HEK293 (cell line): ENCODE results near the gene AKTIP.

ENCODE experiments used
- EGR2 ChIP-seq: fragments of 450-650 bp; formaldehyde crosslinking; IDR thresholded peaks from 2 replicates; pipeline ENCODE4 v1.5.1; 2016; ENCODE audit warnings: low read depth, missing biosample characterization, missing genetic modification characterization
- HOXC10 ChIP-seq: sonication (generic); formaldehyde crosslinking; IDR thresholded peaks from 2 replicates; pipeline ENCODE4 v1.8.1; 2023; ENCODE audit warnings: mild to moderate bottlenecking, missing genetic modification reagents
- ZBTB21 ChIP-seq: fragments of 450-650 bp; formaldehyde crosslinking; IDR thresholded peaks from 2 replicates; pipeline ENCODE4 v1.5.1; 2017; ENCODE audit warnings: missing biosample characterization, missing genetic modification characterization
- ZNF19 ChIP-seq: fragments of 450-650 bp; formaldehyde crosslinking; IDR thresholded peaks from 2 replicates; pipeline ENCODE4; 2016; ENCODE audit warnings: missing biosample characterization, missing genetic modification characterization, low read depth
- ZNF341 ChIP-seq: fragments of 450-650 bp; formaldehyde crosslinking; IDR thresholded peaks from 2 replicates; pipeline ENCODE4; 2016; ENCODE audit warnings: low read depth, missing biosample characterization, missing genetic modification characterization
- ZNF473 ChIP-seq: fragments of 450-650 bp; formaldehyde crosslinking; IDR thresholded peaks from 2 replicates; pipeline ENCODE4 v1.5.1; 2017; ENCODE audit warnings: missing biosample characterization, missing genetic modification characterization
- ZNF501 ChIP-seq: fragments of 450-650 bp; formaldehyde crosslinking; IDR thresholded peaks from 2 replicates; pipeline ENCODE4 v1.5.1; 2016; ENCODE audit warnings: missing biosample characterization, missing genetic modification characterization
- ZNF549 ChIP-seq: fragments of 450-650 bp; IDR thresholded peaks from 2 replicates; pipeline ENCODE4 v1.5.1; 2018; ENCODE audit warnings: missing biosample characterization, missing genetic modification characterization, mild to moderate bottlenecking, inconsistent platforms, moderate library complexity
- ZNF768 ChIP-seq: fragments of 450-650 bp; formaldehyde crosslinking; IDR thresholded peaks from 2 replicates; pipeline ENCODE4 v1.5.1; 2018; ENCODE audit warnings: missing biosample characterization, mild to moderate bottlenecking, missing genetic modification characterization
- TF ChIP-seq, protein P1 (sequence below): fragments of 450-650 bp; formaldehyde crosslinking; IDR thresholded peaks from 2 replicates; pipeline ENCODE4 v1.5.1; 2016; ENCODE audit warnings: missing biosample characterization, missing genetic modification characterization
- TF ChIP-seq, protein P2 (sequence below): fragments of 450-650 bp; formaldehyde crosslinking; IDR thresholded peaks from 2 replicates; pipeline ENCODE4 v1.5.1; 2016; ENCODE audit warnings: missing biosample characterization, missing genetic modification characterization
- TF ChIP-seq, protein P3 (sequence below): fragments of 450-650 bp; formaldehyde crosslinking; conservative IDR thresholded peaks from 2 replicates; pipeline ENCODE4 v1.5.1; 2016; ENCODE audit warnings: low read depth, missing biosample characterization, missing genetic modification characterization
- TF ChIP-seq, protein P4 (sequence below): fragments of 450-650 bp; formaldehyde crosslinking; IDR thresholded peaks from 2 replicates; pipeline ENCODE4 v1.5.1; 2016; ENCODE audit warnings: missing biosample characterization, missing genetic modification characterization
- TF ChIP-seq, protein P5 (sequence below): fragments of 450-650 bp; formaldehyde crosslinking; IDR thresholded peaks from 2 replicates; pipeline ENCODE4 v1.5.1; 2016; ENCODE audit warnings: missing biosample characterization, missing genetic modification characterization
- TF ChIP-seq, protein P6 (sequence below): fragments of 450-650 bp; formaldehyde crosslinking; conservative IDR thresholded peaks from 2 replicates; pipeline ENCODE4 v1.5.1; 2016; ENCODE audit warnings: low read depth, missing biosample characterization, missing genetic modification characterization
- TF ChIP-seq, protein P7 (sequence below): fragments of 450-650 bp; formaldehyde crosslinking; IDR thresholded peaks from 2 replicates; pipeline ENCODE4 v1.5.1; 2016; ENCODE audit warnings: missing biosample characterization, missing genetic modification characterization

Gene AKTIP

DNA sequence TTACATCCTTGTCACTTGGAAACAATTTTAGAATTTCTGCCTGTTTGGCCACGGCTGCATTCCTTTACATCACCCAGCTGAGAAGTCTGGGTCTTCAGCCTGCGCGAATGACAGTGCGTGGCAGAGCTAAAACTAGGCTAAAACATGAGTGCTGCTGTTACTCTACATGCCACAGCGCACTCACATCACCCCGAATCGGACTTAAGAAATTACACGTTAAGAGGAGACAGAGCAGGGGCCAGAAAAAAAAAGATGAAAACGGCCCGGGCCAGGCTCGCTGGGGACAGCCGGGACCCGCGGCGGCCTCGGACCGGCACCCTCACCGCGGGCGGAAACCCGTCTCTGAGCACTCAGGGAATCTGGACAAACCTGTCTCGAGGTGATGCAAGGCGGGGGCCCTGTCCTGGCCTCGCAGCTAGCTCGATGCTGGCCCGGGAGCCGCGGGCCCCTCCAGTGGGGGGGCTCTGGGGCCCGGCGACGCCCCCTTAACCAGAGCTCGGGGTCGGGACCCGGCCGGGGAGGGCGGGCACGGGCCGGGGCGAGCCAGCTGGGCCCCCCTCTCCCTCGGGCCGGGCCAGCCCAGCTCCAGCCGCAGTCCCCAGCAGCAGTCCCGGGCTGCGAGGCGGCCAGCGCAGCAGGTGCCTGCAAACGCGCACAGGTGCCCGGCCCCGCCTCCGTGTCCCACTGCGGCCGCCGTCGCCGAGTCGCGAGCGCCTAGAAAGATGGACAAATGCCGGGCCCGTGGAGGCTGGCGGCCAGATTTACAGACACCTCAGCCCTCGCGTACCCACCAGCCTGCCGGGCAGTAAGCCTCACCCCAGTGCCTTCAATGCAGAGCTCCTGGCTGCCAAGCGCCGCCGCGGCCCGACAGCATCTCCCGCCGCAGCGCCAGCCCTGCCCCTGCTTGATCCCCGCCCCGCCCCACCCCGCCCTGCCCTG lies at the start of gene AKTIP (continued):
- no peak for TF ChIP-seq ZNF768 (tag by site-specific recombination)
- TF ChIP-seq, protein P1, sequence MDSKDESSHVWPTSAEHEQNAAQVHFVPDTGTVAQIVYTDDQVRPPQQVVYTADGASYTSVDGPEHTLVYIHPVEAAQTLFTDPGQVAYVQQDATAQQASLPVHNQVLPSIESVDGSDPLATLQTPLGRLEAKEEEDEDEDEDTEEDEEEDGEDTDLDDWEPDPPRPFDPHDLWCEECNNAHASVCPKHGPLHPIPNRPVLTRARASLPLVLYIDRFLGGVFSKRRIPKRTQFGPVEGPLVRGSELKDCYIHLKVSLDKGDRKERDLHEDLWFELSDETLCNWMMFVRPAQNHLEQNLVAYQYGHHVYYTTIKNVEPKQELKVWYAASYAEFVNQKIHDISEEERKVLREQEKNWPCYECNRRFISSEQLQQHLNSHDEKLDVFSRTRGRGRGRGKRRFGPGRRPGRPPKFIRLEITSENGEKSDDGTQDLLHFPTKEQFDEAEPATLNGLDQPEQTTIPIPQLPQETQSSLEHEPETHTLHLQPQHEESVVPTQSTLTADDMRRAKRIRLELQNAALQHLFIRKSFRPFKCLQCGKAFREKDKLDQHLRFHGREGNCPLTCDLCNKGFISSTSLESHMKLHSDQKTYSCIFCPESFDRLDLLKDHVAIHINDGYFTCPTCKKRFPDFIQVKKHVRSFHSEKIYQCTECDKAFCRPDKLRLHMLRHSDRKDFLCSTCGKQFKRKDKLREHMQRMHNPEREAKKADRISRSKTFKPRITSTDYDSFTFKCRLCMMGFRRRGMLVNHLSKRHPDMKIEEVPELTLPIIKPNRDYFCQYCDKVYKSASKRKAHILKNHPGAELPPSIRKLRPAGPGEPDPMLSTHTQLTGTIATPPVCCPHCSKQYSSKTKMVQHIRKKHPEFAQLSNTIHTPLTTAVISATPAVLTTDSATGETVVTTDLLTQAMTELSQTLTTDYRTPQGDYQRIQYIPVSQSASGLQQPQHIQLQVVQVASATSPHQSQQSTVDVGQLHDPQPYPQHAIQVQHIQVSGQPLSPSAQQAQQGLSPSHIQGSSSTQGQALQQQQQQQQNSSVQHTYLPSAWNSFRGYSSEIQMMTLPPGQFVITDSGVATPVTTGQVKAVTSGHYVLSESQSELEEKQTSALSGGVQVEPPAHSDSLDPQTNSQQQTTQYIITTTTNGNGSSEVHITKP (tag by site-specific recombination): no peak
- no peak for TF ChIP-seq EGR2 (tag by site-specific recombination)
- TF ChIP-seq ZNF19 (tag by site-specific recombination): no peak
- TF ChIP-seq ZNF341 (tag by site-specific recombination): no peak
- TF ChIP-seq, protein P2, sequence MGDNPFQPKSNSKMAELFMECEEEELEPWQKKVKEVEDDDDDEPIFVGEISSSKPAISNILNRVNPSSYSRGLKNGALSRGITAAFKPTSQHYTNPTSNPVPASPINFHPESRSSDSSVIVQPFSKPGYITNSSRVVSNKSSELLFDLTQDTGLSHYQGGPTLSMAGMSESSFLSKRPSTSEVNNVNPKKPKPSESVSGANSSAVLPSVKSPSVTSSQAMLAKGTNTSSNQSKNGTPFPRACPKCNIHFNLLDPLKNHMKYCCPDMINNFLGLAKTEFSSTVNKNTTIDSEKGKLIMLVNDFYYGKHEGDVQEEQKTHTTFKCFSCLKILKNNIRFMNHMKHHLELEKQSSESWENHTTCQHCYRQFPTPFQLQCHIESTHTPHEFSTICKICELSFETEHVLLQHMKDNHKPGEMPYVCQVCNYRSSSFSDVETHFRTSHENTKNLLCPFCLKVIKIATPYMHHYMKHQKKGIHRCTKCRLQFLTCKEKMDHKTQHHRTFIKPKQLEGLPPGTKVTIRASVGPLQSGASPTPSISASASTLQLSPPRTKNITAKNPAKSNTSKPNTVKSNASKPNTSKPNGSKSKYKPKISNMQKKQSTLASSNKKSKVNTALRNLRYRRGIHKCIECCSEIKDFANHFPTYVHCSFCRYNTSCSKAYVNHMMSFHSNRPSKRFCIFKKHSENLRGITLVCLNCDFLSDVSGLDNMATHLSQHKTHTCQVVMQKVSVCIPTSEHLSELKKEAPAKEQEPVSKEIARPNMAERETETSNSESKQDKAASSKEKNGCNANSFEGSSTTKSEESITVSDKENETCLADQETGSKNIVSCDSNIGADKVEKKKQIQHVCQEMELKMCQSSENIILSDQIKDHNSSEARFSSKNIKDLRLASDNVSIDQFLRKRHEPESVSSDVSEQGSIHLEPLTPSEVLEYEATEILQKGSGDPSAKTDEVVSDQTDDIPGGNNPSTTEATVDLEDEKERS: no peak
- no peak for TF ChIP-seq ZBTB21
- no peak for TF ChIP-seq ZNF501 (tag by site-specific recombination)
- TF ChIP-seq, protein P3, sequence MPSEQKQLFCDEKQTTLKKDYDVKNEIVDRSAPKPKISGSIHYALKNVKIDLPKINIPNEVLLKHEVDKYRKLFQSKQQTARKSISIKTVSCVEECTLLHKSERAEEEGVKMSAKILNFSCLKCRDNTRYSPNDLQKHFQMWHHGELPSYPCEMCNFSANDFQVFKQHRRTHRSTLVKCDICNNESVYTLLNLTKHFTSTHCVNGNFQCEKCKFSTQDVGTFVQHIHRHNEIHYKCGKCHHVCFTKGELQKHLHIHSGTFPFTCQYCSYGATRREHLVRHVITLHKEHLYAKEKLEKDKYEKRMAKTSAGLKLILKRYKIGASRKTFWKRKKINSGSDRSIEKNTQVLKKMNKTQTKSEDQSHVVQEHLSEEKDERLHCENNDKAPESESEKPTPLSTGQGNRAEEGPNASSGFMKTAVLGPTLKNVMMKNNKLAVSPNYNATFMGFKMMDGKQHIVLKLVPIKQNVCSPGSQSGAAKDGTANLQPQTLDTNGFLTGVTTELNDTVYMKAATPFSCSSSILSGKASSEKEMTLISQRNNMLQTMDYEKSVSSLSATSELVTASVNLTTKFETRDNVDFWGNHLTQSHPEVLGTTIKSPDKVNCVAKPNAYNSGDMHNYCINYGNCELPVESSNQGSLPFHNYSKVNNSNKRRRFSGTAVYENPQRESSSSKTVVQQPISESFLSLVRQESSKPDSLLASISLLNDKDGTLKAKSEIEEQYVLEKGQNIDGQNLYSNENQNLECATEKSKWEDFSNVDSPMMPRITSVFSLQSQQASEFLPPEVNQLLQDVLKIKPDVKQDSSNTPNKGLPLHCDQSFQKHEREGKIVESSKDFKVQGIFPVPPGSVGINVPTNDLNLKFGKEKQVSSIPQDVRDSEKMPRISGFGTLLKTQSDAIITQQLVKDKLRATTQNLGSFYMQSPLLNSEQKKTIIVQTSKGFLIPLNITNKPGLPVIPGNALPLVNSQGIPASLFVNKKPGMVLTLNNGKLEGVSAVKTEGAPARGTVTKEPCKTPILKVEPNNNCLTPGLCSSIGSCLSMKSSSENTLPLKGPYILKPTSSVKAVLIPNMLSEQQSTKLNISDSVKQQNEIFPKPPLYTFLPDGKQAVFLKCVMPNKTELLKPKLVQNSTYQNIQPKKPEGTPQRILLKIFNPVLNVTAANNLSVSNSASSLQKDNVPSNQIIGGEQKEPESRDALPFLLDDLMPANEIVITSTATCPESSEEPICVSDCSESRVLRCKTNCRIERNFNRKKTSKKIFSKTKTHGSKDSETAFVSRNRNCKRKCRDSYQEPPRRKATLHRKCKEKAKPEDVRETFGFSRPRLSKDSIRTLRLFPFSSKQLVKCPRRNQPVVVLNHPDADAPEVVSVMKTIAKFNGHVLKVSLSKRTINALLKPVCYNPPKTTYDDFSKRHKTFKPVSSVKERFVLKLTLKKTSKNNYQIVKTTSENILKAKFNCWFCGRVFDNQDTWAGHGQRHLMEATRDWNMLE (tag by site-specific recombination): no peak
- no peak for TF ChIP-seq ZNF549 (tag by site-specific recombination)
- TF ChIP-seq, protein P4, sequence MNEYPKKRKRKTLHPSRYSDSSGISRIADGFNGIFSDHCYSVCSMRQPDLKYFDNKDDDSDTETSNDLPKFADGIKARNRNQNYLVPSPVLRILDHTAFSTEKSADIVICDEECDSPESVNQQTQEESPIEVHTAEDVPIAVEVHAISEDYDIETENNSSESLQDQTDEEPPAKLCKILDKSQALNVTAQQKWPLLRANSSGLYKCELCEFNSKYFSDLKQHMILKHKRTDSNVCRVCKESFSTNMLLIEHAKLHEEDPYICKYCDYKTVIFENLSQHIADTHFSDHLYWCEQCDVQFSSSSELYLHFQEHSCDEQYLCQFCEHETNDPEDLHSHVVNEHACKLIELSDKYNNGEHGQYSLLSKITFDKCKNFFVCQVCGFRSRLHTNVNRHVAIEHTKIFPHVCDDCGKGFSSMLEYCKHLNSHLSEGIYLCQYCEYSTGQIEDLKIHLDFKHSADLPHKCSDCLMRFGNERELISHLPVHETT (tag by site-specific recombination): no peak
- TF ChIP-seq, protein P5, sequence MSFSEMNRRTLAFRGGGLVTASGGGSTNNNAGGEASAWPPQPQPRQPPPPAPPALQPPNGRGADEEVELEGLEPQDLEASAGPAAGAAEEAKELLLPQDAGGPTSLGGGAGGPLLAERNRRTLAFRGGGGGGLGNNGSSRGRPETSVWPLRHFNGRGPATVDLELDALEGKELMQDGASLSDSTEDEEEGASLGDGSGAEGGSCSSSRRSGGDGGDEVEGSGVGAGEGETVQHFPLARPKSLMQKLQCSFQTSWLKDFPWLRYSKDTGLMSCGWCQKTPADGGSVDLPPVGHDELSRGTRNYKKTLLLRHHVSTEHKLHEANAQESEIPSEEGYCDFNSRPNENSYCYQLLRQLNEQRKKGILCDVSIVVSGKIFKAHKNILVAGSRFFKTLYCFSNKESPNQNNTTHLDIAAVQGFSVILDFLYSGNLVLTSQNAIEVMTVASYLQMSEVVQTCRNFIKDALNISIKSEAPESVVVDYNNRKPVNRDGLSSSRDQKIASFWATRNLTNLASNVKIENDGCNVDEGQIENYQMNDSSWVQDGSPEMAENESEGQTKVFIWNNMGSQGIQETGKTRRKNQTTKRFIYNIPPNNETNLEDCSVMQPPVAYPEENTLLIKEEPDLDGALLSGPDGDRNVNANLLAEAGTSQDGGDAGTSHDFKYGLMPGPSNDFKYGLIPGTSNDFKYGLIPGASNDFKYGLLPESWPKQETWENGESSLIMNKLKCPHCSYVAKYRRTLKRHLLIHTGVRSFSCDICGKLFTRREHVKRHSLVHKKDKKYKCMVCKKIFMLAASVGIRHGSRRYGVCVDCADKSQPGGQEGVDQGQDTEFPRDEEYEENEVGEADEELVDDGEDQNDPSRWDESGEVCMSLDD (tag by site-specific recombination): no peak
- TF ChIP-seq, protein P6, sequence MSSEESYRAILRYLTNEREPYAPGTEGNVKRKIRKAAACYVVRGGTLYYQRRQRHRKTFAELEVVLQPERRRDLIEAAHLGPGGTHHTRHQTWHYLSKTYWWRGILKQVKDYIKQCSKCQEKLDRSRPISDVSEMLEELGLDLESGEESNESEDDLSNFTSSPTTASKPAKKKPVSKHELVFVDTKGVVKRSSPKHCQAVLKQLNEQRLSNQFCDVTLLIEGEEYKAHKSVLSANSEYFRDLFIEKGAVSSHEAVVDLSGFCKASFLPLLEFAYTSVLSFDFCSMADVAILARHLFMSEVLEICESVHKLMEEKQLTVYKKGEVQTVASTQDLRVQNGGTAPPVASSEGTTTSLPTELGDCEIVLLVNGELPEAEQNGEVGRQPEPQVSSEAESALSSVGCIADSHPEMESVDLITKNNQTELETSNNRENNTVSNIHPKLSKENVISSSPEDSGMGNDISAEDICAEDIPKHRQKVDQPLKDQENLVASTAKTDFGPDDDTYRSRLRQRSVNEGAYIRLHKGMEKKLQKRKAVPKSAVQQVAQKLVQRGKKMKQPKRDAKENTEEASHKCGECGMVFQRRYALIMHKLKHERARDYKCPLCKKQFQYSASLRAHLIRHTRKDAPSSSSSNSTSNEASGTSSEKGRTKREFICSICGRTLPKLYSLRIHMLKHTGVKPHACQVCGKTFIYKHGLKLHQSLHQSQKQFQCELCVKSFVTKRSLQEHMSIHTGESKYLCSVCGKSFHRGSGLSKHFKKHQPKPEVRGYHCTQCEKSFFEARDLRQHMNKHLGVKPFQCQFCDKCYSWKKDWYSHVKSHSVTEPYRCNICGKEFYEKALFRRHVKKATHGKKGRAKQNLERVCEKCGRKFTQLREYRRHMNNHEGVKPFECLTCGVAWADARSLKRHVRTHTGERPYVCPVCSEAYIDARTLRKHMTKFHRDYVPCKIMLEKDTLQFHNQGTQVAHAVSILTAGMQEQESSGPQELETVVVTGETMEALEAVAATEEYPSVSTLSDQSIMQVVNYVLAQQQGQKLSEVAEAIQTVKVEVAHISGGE: no peak
- no peak for TF ChIP-seq HOXC10 (CRISPR knock-in tag)
- TF ChIP-seq, protein P7, sequence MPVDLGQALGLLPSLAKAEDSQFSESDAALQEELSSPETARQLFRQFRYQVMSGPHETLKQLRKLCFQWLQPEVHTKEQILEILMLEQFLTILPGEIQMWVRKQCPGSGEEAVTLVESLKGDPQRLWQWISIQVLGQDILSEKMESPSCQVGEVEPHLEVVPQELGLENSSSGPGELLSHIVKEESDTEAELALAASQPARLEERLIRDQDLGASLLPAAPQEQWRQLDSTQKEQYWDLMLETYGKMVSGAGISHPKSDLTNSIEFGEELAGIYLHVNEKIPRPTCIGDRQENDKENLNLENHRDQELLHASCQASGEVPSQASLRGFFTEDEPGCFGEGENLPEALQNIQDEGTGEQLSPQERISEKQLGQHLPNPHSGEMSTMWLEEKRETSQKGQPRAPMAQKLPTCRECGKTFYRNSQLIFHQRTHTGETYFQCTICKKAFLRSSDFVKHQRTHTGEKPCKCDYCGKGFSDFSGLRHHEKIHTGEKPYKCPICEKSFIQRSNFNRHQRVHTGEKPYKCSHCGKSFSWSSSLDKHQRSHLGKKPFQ: no peak
- TF ChIP-seq ZNF473: no peak
